Measurements from ENCODE around the gene BANF2.

Gene BANF2

GRCh38 chr20:17659801-17660200 is 40.0 kb upstream of the BANF2 start:
- TF ChIP-seq, protein P1, sequence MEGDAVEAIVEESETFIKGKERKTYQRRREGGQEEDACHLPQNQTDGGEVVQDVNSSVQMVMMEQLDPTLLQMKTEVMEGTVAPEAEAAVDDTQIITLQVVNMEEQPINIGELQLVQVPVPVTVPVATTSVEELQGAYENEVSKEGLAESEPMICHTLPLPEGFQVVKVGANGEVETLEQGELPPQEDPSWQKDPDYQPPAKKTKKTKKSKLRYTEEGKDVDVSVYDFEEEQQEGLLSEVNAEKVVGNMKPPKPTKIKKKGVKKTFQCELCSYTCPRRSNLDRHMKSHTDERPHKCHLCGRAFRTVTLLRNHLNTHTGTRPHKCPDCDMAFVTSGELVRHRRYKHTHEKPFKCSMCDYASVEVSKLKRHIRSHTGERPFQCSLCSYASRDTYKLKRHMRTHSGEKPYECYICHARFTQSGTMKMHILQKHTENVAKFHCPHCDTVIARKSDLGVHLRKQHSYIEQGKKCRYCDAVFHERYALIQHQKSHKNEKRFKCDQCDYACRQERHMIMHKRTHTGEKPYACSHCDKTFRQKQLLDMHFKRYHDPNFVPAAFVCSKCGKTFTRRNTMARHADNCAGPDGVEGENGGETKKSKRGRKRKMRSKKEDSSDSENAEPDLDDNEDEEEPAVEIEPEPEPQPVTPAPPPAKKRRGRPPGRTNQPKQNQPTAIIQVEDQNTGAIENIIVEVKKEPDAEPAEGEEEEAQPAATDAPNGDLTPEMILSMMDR (conservative IDR thresholded peaks at IDR 0.05; ENCODE audit: low read length) = no peak
- H3K4me3 ChIP-seq (ENCODE audit: low read length) = no peak overlapping the region
- DNase-seq (ENCODE audit: low read depth) = no peak

DNA sequence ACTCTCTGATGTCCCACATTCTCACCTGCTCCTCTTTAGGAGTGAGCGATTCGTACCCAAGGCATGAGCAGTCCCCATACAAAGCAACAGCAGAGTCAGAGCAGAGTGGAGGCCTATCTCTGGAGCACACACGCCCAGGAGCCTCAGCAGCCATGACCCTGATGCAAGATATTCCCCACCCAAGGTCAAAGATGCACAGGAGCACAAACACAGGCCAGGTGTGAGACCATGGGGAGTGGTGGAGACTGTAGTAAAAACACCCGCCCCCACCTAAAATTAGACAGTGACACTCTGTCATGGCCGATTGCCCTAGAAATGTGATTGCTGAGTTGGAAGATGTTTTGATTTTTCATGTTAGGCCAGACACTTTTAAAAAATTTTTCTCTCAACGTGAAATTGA is 39.1 kb upstream of the BANF2 start:
- no peak overlapping the region for H3K4me3 ChIP-seq (ENCODE audit: low read length)
- no peak for DNase-seq (ENCODE audit: low read depth)
- TF ChIP-seq, protein P1 (conservative IDR thresholded peaks at IDR 0.05; ENCODE audit: low read length) = no peak

DNA sequence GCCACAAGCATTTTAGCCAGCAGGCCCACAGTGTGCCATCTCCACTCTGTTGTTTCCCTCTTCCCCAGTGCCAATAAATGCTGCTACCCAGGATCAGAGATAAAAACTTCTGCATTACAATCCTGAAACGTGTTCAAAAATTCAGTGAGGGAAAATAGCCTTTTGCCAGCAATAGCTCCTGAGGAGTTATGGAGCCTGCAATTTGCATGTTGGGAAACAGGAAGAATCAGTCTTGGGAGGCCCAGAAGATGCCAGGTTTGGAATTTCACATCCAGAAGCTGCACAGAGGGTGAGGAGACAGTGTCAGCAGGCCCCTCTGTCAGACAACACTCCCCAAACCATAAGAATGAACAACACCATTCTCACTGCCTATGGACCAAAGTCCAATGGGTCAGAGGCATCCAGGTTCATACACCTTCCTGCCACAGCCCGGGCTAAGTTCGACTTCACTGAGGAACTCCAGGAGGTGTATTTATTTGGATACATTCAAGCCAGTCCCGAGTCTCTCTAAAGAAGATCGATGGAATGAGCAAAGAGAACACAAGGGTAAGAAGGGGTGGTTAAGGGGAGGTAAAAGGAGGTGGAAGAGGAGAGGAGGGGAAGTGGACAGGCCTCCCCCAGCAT is 38.5 kb upstream of the BANF2 start:
- TF ChIP-seq, protein P1 (conservative IDR thresholded peaks at IDR 0.05; ENCODE audit: low read length) = no peak
- no peak overlapping the region for H3K4me3 ChIP-seq (ENCODE audit: low read length)
- DNase-seq (ENCODE audit: low read depth) = peak; percentile 92

- peak; percentile 95 for DNase-seq (ENCODE audit: low read depth)
- TF ChIP-seq, protein P1 (conservative IDR thresholded peaks at IDR 0.05; ENCODE audit: low read length) = no peak
- no peak overlapping the region for H3K4me3 ChIP-seq (ENCODE audit: low read length)
Observed at GRCh38 chr20:17662333-17663039, 37.3 kb upstream of the BANF2 start.

- DNase-seq (ENCODE audit: low read depth) = no peak
- TF ChIP-seq, protein P1 (conservative IDR thresholded peaks at IDR 0.05; ENCODE audit: low read length) = no peak
- H3K4me3 ChIP-seq (ENCODE audit: low read length) = no peak overlapping the region
Observed at GRCh38 chr20:17663040-17663399, 36.7 kb upstream of the BANF2 start.

- H3K4me3 ChIP-seq (ENCODE audit: low read length) = no peak overlapping the region
- TF ChIP-seq, protein P1 (conservative IDR thresholded peaks at IDR 0.05; ENCODE audit: low read length) = no peak
- no peak for DNase-seq (ENCODE audit: low read depth)
Observed at GRCh38 chr20:17663486-17663885, 36.3 kb upstream of the BANF2 start.

- DNase-seq (ENCODE audit: low read depth) = no peak
- TF ChIP-seq, protein P1 (conservative IDR thresholded peaks at IDR 0.05; ENCODE audit: low read length) = no peak
- no peak overlapping the region for H3K4me3 ChIP-seq (ENCODE audit: low read length)
Observed at GRCh38 chr20:17664025-17664633, 35.6 kb upstream of the BANF2 start.

Measured in AG10803 (cell line).